ENCODE data around the gene GMIP.
"Not testable (repeated sequence)": the region's sequence is repeated elsewhere in the genome, so short reads cannot be mapped to it uniquely, and the experiment has no call there.

GMIP gene

DNA sequence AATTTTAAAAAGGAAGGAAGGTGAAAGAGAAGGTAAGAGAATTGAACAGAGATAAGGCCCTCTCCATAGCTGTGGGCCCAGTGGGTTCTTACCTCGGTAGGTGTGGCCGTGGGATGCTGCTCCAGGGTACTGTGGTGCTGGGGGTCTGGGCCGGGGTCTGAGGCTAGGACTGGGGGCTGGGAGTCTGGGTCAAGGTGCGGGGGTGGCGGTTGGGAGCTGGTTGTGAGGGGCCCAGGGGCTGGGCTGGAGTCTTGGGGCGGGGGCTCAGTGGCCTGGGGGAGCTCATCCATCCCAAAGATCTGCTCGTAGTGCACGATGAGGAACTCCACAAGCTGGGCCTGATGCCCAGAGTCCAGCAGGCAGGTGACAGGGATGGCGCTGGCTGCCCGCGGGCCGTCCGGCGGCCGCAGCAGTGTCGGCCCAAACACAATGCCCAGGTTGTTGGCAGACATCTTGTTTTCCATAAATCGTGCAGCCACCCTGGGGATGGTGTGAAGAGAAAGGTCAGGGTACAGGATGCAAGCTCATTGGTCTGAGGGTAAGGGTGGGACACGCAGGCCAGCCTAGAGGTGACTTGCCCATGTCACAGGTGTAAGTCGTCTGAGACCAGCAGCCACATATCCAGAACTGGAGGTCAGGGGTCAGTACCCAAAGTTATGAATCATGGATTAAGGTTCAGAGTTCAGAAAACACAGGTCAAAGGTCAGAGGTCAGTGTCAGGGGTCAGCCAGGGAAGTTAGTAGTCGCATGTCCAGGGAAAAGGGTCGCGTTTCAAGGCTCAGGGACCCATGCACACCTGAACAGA is 9.5 kb downstream of the GMIP start:
- DNase-seq, result no peak

GRCh38 chr19:19632661-19633060 is 10.8 kb downstream of the GMIP start:
- no peak for DNase-seq

DNA sequence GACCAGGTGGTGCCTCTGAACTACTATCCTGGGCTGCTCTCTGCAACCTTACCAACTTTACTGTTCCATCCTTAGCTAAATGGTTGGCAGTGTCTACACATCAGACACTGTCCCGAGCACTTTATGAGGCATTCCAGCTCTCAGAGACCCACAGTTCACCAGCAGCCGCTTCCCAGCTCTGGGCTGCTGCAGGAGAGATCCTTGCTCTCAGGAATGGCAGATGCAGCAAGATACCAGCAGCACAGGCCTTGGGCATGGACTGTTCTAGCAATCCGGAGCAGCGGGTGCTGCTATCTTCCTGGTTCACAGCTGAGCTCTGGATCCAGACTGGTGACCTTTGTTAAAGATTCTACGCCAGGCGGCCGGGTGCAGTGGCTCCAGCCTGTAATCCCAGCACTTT is 12.1 kb downstream of the GMIP start:
- DNase-seq, result no peak

DNA sequence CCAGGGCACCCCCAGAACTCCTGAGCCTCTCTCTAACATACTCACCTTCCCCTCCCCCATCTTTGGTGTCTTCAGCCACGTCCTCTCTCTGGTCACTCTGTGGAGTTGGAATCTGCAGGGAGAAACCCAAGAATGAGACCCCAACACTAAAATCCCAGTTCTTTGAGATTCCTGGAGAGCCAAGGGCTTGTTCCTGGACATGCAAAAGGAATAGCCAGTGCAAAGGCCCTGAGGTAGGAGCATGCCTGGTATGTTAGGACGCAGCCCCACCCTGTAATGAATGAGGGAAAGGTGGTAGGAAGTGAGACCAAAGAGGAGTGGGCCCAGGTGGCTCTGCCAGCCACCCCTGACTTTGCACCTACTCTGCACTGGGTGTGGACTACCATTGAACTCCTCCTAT is 13.0 kb downstream of the GMIP start:
- DNase-seq, result no peak

GRCh38 chr19:19630062-19630414 is 13.4 kb downstream of the GMIP start:
- no peak for DNase-seq

- DNase-seq, result peak; percentile 88
Measured at GRCh38 chr19:19628501-19629134, 14.8 kb downstream of the GMIP start.

- DNase-seq, result peak; percentile 86
Measured at GRCh38 chr19:19627621-19628500, 15.6 kb downstream of the GMIP start, which contains the start of gene LPAR2. Gene LPAR2 (minus strand): TSS chr19:19628220. CDS start chr19:19627275, 945 bp downstream.

GRCh38 chr19:19626516-19627472 is 16.7 kb downstream of the GMIP start:
- no peak for DNase-seq

DNA sequence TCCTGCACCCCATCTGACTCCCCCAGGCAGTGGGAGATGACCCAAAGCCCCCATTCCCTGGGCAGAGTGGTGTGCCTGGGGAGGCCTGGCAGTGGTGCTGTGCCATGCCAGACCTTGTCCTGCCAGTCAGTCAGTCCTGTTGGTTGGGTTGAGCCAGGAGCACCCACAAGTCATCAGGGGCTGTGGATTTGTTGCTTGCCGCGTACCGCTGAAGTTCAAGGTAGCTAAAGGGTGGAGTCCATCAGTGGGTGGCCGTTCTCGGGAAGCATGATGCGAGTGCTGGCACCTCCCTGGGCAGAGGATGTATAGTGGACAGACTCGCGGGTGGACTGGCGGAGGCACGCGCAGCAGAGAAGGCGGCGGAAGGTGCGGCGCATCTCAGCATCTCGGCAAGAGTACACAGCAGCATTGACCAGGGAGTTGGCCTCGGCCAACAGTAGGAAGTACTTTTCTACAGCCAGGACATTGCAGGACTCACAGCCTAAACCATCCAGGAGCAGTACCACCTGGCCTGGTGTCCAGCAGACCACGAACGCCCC is 19.4 kb downstream of the GMIP start:
- DNase-seq, result no peak

- DNase-seq, result no peak
Measured at GRCh38 chr19:19623383-19623782, 20.1 kb downstream of the GMIP start.

- DNase-seq, result no peak
Measured at GRCh38 chr19:19619849-19620210, 23.6 kb downstream of the GMIP start.

- DNase-seq, result peak; percentile 48
Measured at GRCh38 chr19:19619181-19619848, 24.1 kb downstream of the GMIP start.

- peak; percentile 99 for DNase-seq
Measured at GRCh38 chr19:19618219-19619051, 25.0 kb downstream of the GMIP start, which contains the start of gene PBX4. Gene PBX4 (minus strand): TSS chr19:19618687. CDS start chr19:19618629, 58 bp downstream.

GRCh38 chr19:19615086-19615485 is 28.4 kb downstream of the GMIP start:
- no peak for DNase-seq

DNA sequence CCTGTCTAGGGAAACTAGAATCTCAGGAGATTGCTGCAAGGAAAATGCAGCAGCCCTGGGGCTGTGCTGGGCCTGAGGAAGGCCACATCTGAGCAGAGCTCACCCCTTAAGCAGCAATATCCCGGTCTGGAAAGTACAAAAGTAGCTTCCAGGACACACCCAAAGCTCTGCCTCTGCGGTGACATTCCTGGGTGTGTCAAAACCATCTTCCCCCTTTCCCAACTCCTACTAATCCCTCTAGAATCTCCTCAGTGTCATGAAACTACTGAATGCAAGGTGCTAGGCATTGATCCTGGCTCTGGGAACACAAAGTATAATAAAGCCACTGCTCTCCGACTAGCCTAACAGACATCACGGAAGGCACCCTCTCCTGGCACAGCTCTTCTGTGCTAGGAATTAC is 30.0 kb downstream of the GMIP start:
- no peak for DNase-seq

- DNase-seq, result no peak
Measured at GRCh38 chr19:19610376-19611202, 32.9 kb downstream of the GMIP start.

- DNase-seq, result not testable (repeated sequence)
Measured at GRCh38 chr19:19606686-19607085, 36.8 kb downstream of the GMIP start.

GRCh38 chr19:19606021-19606420 is 37.4 kb downstream of the GMIP start:
- DNase-seq, result no peak

DNA sequence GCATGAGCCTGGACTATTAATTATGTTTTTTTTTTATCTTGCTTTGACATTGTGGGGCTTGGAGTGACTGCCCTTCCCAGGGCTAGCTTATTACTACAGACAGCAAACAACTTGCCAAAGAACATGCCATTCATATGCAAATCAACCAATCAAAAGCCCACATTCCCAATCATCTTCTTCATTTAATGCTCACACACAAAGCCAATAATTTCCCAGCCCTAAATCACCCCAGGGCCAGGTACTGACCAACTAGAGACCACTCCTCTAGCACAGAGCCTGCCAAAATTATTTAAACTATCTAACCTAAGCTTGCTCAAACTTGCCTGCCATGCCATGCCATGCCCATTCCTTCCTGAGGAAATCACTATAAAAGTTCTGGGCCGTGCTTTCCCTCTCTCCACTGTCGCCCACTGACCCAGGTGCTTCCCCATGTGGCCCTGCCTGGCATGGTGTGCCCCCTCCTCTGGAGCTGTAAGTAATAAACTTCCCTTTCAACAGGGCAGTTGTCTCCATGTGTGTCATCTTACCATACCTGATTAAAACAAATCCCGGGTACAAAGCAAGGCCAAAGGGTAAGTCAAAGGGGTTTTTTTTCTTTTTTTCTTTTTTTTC is 40.6 kb downstream of the GMIP start:
- DNase-seq, result peak; percentile 30
